A673 (cell line): Measurements from ENCODE around the gene CHST9. TPM values are rescaled to one million over a fixed set of nuclear protein-coding genes. Genes with fewer than 3 reads are reported as not detected.
"Not testable (repeated sequence)": the region's sequence is repeated elsewhere in the genome, so short reads cannot be mapped to it uniquely, and the experiment has no call there.

Source experiments
- BruUV-seq: library from RNA; stranded (reverse); fragments of 400-500 nt; replicated peaks from 2 replicates; lab custom pipeline; 2021; lab: Mats Ljungman, UMichigan
- CTCF ChIA-PET: fragments of 300-600 bp; sonication (Branson Sonifier 250); formaldehyde crosslinking; loops from one replicate; lab custom pipeline; 2022; ENCODE audit warnings: antibody characterized with exemption; lab: Charles Lee
- POLR2A ChIA-PET: fragments of 300-600 bp; sonication (Branson Sonifier 250); formaldehyde crosslinking; loops from one replicate; lab custom pipeline; 2022; ENCODE audit warnings: antibody characterized with exemption; ENCODE audit not compliant: low non-redundant PET; lab: Charles Lee
- DNase-seq: peaks from one replicate; pipeline ENCODE4 v3.0.0-alpha.2; 2015; ENCODE audit warnings: low spot score
- H3K27ac ChIP-seq: fragments of 200-600 bp; sonication (generic); 2 replicates; pipeline ENCODE4 v1.5.1; 2016; ENCODE audit warnings: mixed run types, low read depth, mild to moderate bottlenecking, mixed read lengths, antibody characterized with exemption, low read length; ENCODE audit not compliant: poor library complexity, severe bottlenecking
- H3K27me3 ChIP-seq: fragments of 200-600 bp; sonication (generic); replicated peaks from 2 replicates; pipeline ENCODE4 v1.6.1; 2017; ENCODE audit warnings: mixed run types, low read depth, mild to moderate bottlenecking, mixed read lengths, antibody characterized with exemption, low read length; ENCODE audit not compliant: insufficient read depth, poor library complexity
- H3K36me3 ChIP-seq: fragments of 200-600 bp; sonication (generic); 2 replicates; pipeline ENCODE4 v1.6.1; 2016; ENCODE audit warnings: mixed run types, mild to moderate bottlenecking, mixed read lengths, antibody characterized with exemption, low read length; ENCODE audit not compliant: insufficient read depth, poor library complexity, severe bottlenecking
- H3K4me1 ChIP-seq: fragments of 200-600 bp; sonication (generic); 2 replicates; pipeline ENCODE4 v1.6.1; 2017; ENCODE audit warnings: mixed run types, mild to moderate bottlenecking, mixed read lengths, antibody characterized with exemption, low read length; ENCODE audit not compliant: insufficient read depth, poor library complexity, severe bottlenecking
- H3K4me3 ChIP-seq: fragments of 200-600 bp; sonication (generic); 2 replicates; pipeline ENCODE4 v1.5.1; 2016; ENCODE audit warnings: low read depth, mixed run types, mild to moderate bottlenecking, mixed read lengths, low read length; ENCODE audit not compliant: poor library complexity, severe bottlenecking
- H3K9me3 ChIP-seq: fragments of 200-600 bp; sonication (generic); 2 replicates; pipeline ENCODE4 v1.6.1; 2016; ENCODE audit warnings: mixed run types, low read depth, mild to moderate bottlenecking, mixed read lengths, antibody characterized with exemption, low read length; ENCODE audit not compliant: poor library complexity, severe bottlenecking
- EZH2 ChIP-seq: fragments of 200-600 bp; sonication (generic); IDR thresholded peaks from 2 replicates; pipeline ENCODE4 v1.6.1; 2017; ENCODE audit warnings: borderline replicate concordance, low read depth, mild to moderate bottlenecking, mixed read lengths, antibody characterized with exemption, low read length; ENCODE audit not compliant: poor library complexity, severe bottlenecking
- intact Hi-C: fragments of 100-400 bp; cut with micrococcal nuclease; formaldehyde crosslinking; loops from one replicate; pipeline ENCODE4 v1.10.0; 2022; ENCODE audit not compliant: unreplicated experiment
- total RNA-seq: library from RNA; stranded (reverse); gene quantifications from 2 replicates; pipeline ENCODE4 v1.2.3, GENCODE V29; 2021
- TF ChIP-seq, protein P1 (sequence below): fragments of 300-800, 200-600 bp; sonication (generic); conservative IDR thresholded peaks from 2 replicates; pipeline ENCODE4 v1.5.1; 2017; ENCODE audit warnings: low read depth, mild to moderate bottlenecking, antibody characterized with exemption, low read length, moderate library complexity, mixed read lengths

CHST9 gene
- total RNA-seq, 1 experiment from 2014 or later, result not detected

DNA sequence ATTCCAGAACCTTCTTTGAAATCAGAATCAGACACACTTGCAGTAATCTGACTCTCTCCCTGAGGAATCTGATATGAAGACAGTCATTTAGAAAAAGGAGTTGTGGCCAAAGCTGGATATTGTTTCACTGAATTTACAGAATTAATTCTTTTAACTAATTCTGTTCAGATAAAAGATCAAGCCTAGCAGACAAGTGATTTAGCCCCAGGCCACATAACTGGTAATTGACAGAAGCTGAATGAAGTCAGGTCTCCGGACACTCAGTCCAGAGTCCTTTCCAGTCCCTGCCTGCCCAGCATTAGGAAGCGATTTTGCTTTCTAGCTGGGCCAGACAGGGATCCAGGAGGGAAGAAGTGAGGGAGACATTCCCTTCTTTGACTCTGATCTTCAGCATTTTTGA, 208.9 kb downstream of the CHST9 start:
- CTCF ChIA-PET, result no interaction called here
- POLR2A ChIA-PET, result no interaction called here

DNA sequence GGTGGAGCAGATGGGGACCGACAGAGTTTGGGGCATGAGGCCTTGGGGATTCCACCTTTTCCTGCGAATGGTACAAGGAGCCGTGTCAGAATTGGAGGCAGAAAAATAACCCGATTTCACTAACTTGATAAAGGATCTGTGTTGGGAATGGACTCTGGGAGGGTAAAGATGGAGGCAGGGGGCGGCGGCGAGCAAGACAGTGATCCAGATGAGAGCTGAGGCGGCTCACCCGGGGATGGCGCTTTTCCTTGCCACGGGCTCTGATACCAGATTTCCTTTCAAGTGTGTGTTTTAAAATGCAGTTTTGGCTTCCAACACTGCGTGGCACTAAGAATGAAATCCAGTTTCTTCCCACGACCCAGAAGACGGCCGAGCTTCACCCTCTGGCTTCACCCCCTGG, 212.6 kb downstream of the CHST9 start:
- H3K4me3 ChIP-seq, BruUV-seq, POLR2A ChIA-PET, CTCF ChIA-PET, H3K9me3 ChIP-seq, H3K27me3 ChIP-seq, intact Hi-C loops, H3K4me1 ChIP-seq, DNase-seq, H3K27ac ChIP-seq, H3K36me3 ChIP-seq: not testable (repeated sequence)

More for the DNA sequence above, 208.9 kb downstream of the CHST9 start:
- TF ChIP-seq EZH2, result no peak
- TF ChIP-seq, protein P1, sequence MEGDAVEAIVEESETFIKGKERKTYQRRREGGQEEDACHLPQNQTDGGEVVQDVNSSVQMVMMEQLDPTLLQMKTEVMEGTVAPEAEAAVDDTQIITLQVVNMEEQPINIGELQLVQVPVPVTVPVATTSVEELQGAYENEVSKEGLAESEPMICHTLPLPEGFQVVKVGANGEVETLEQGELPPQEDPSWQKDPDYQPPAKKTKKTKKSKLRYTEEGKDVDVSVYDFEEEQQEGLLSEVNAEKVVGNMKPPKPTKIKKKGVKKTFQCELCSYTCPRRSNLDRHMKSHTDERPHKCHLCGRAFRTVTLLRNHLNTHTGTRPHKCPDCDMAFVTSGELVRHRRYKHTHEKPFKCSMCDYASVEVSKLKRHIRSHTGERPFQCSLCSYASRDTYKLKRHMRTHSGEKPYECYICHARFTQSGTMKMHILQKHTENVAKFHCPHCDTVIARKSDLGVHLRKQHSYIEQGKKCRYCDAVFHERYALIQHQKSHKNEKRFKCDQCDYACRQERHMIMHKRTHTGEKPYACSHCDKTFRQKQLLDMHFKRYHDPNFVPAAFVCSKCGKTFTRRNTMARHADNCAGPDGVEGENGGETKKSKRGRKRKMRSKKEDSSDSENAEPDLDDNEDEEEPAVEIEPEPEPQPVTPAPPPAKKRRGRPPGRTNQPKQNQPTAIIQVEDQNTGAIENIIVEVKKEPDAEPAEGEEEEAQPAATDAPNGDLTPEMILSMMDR, result no peak
- no TSS peak for BruUV-seq
- H3K27me3 ChIP-seq, result no peaks in the 10 kb centered on the region
- no peak for DNase-seq
- H3K4me1 ChIP-seq, result no peaks in the 10 kb centered on the region
- H3K4me3 ChIP-seq, result no peak overlapping the region
- intact Hi-C loops, result no loop called here
- no peaks in the 10 kb centered on the region for H3K36me3 ChIP-seq
- H3K9me3 ChIP-seq, result no peaks in the 10 kb centered on the region
- H3K27ac ChIP-seq, result no peak overlapping the region

DNA sequence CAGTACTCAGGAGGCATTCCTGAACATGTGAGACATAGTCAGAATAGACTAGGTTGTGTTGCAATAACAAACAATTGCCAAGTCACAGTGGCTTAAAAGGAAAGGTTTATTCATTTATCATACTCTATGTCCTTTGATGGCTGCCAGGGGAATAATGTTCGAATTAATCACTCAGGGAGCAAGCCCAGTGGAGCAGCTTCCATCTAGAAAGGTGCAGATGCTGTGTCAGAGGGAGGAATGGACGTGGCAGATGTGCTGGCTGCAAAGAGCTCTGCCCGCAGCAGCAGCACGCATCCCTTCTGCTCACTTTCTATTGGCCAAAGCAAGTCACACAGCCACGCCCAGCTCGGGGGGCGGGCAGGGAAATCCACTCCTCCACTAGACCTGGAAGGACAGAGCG, 213.7 kb downstream of the CHST9 start:
- Histone ChIP-seq H3K27me3 (no peaks in the 10 kb centered on the region), H3K27ac (no peak overlapping the region), H3K4me3 (no peak overlapping the region), H3K9me3 (no peaks in the 10 kb centered on the region), H3K36me3 (no peaks in the 10 kb centered on the region), H3K4me1 (no peaks in the 10 kb centered on the region)
- POLR2A ChIA-PET, result no interaction called here
- BruUV-seq, result no TSS peak
- intact Hi-C loops, result no loop called here
- DNase-seq, result no peak
- no peak for TF ChIP-seq EZH2
- CTCF ChIA-PET, result no interaction called here

- DNase-seq, result no peak
Measured at GRCh38 chr18:26970637-26971036, 214.5 kb downstream of the CHST9 start.

More at GRCh38 chr18:26970637-26971036, 214.5 kb downstream of the CHST9 start:
- Histone ChIP-seq H3K36me3 (no peaks in the 10 kb centered on the region), H3K27me3 (no peaks in the 10 kb centered on the region), H3K27ac (no peak overlapping the region), H3K4me1 (no peaks in the 10 kb centered on the region), H3K9me3 (no peaks in the 10 kb centered on the region), H3K4me3 (no peak overlapping the region)
- intact Hi-C loops, result no loop called here
- ChIA-PET CTCF (no interaction called here), POLR2A (no interaction called here)
- TF ChIP-seq EZH2, result no peak
- TF ChIP-seq, protein P1, result no peak
- no TSS peak for BruUV-seq
